KOPT-K1 (cell line): Measurements from ENCODE around the gene FTSJ3.
"Not testable (repeated sequence)": the region's sequence is repeated elsewhere in the genome, so short reads cannot be mapped to it uniquely, and the experiment has no call there.

ENCODE experiments used
- H3K27ac ChIP-seq: fragments of 200-600 bp; sonication (generic); 2 replicates; pipeline ENCODE4 v1.5.1; 2016; ENCODE audit warnings: antibody characterized with exemption, mild to moderate bottlenecking, low read depth, low read length; ENCODE audit not compliant: poor library complexity, severe bottlenecking
- H3K36me3 ChIP-seq: fragments of 200-600 bp; sonication (generic); 2 replicates; pipeline ENCODE4 v1.5.1; 2017; ENCODE audit warnings: antibody characterized with exemption, mild to moderate bottlenecking, low read length, moderate library complexity; ENCODE audit not compliant: insufficient read depth
- H3K9me3 ChIP-seq: fragments of 200-600 bp; sonication (generic); 2 replicates; pipeline ENCODE4 v1.5.1; 2017; ENCODE audit warnings: antibody characterized with exemption, low read length, mild to moderate bottlenecking; ENCODE audit not compliant: insufficient read depth, poor library complexity, severe bottlenecking

Gene FTSJ3, protein sequence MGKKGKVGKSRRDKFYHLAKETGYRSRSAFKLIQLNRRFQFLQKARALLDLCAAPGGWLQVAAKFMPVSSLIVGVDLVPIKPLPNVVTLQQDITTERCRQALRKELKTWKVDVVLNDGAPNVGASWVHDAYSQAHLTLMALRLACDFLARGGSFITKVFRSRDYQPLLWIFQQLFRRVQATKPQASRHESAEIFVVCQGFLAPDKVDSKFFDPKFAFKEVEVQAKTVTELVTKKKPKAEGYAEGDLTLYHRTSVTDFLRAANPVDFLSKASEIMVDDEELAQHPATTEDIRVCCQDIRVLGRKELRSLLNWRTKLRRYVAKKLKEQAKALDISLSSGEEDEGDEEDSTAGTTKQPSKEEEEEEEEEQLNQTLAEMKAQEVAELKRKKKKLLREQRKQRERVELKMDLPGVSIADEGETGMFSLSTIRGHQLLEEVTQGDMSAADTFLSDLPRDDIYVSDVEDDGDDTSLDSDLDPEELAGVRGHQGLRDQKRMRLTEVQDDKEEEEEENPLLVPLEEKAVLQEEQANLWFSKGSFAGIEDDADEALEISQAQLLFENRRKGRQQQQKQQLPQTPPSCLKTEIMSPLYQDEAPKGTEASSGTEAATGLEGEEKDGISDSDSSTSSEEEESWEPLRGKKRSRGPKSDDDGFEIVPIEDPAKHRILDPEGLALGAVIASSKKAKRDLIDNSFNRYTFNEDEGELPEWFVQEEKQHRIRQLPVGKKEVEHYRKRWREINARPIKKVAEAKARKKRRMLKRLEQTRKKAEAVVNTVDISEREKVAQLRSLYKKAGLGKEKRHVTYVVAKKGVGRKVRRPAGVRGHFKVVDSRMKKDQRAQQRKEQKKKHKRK

DNA sequence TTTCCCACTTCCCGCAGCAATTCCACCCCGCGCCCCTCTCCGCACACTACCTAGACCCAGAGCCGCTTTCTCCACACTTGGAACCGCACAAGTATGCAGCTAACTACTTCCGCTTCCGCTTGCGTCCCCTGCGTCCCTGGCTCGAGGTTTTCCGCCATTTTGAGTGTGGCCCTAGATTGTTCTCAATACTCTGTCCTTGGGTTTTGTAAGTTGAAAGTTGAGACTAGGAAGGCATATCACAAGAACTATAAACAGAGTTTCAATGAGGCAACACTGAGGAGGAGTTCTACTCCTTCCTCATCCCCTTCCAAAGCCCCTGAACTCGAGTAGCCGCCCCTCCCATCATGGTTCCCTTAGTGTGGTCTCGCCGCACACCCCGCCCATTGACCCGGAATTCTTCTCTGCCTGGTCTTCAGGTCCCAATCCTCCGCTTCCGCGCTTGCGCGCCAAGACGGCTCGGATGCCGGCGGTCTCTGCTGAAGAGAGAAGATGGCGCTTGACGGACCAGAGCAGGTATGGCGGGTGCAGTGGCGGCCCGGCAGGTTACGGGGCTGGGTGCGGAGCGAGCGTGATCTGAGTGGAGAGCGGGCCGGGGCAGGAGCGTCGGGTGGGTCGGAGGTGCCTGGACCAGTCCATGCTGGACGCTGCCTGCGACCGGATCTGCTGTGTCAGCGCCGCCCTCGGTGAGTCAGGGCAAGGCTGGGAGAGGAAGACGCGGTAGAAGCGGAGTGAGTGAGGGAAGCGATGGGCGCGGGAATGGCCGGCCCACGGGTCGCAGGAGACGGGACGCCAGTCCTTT lies at the start of gene FTSJ3, which contains the start of gene PSMC5:
Gene FTSJ3, minus strand, starts transcription at position 662 of the 799 bp plus-strand sequence. CDS start 761 bp downstream, outside the sequence.
Gene PSMC5, plus strand, starts transcription at position 430 of the 799 bp plus-strand sequence. Its CDS starts 60 bp downstream, at position 490.
- Histone ChIP-seq H3K27ac (peak within 1 kb of the TSS; percentile 91), H3K36me3 (peaks cover 78% of the 10 kb centered on the region), H3K9me3 (no peaks in the 10 kb centered on the region)

DNA sequence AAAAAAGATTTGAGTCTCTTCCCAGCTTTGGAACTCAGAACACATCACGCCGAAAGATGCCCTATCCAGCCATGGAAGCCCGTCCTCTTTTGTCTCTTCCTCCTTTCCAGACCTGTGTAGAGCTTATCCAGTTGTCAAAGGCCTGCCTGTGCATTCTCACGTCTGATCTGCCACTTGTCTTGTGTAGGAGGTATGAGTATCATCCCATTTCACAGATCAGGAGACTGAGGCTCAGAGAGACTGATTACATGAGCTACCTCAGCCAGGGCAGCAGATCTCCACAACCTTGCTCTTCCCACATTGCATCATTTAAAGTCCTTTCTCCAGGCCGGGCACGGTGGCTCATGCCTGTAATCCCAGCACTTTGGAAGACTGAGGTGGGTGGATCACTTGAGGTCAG lies 47.2 kb upstream of the FTSJ3 start:
- H3K27ac ChIP-seq, H3K9me3 ChIP-seq, H3K36me3 ChIP-seq: not testable (repeated sequence)

DNA sequence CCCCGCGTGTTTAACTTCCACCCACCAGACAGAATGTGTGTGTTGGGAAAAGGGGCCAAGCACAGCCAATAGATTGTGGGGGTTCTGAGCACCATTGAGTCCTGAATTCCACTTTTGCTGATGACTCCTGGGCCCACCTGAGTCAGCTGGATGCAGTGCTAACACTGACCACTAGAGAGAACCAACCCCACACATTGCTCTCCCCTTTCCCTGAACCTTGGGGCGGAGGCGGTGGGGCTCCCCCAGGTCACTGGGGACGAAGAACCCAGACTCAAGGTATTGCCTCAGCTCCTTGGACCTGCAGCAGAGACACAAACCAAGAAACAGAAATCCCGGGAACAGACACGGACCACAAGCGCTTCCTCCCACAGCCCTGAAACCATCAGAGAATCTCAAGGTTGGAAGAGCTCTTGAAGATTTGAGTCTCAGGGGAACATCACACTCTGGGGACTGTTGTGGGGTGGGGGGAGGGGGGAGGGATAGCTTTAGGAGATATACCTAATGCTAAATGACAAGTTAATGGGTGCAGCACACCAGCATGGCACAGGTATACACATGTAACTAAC lies 46.7 kb upstream of the FTSJ3 start:
- not testable (repeated sequence) for H3K36me3 ChIP-seq, H3K9me3 ChIP-seq, H3K27ac ChIP-seq

DNA sequence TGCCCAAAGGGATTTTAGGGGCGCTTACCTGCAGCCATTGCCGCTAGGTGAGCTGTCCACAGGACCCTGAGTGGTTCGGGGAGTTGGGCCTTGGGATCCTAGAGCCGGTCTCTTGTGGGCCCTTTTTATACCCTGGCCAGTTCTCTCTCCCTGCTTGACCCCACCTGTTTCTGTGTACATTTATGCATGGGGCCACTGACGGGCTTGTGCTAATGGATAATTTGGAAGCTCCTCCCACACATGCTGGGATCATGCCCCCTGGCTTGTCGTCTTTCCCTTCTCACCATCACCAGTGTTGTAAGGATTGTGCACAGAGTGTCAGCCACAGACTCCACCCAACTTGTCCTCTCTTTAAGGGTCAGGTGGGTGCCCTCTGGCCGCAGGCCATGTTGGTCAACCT lies 46.1 kb upstream of the FTSJ3 start, which contains the start of gene CSH2:
Gene CSH2, minus strand, starts transcription at position 101 of the 400 bp plus-strand sequence. Its CDS starts 63 bp downstream, at position 38.
- H3K36me3 ChIP-seq, H3K27ac ChIP-seq, H3K9me3 ChIP-seq: not testable (repeated sequence)

DNA sequence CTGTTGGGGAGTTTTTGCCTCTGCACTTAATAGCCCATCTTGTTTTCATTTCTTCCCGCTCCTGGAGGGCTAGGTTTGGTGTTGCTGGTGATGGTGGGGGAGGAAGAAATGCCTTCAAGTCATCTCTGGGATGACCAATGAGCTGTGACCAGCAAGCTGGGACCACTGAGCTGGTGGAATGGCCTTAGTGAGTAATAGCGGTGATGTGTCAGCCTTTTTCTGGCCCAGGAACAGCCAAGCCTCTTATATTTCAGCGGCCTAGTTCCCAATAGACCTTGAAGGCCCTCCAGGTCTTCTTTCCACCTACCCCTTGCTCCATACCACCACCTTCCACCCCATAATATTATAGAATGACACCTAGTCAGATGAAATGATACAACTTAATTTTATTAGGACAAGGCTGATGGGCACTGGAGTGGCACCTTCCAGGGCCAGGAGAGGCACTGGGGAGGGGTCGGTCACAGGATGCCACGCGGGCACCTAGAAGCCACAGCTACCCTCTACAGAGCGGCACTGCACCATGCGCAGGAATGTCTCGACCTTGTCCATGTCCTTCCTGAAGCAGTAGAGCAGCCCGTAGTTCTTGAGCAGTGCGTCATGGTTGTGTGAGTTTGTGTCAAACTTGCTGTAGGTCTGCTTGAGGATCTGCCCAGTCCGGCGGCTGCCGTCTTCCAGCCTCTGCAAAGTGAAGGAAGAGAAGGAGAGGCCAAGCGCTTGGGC lies 44.3 kb upstream of the FTSJ3 start:
- H3K9me3 ChIP-seq: not testable (repeated sequence)

DNA sequence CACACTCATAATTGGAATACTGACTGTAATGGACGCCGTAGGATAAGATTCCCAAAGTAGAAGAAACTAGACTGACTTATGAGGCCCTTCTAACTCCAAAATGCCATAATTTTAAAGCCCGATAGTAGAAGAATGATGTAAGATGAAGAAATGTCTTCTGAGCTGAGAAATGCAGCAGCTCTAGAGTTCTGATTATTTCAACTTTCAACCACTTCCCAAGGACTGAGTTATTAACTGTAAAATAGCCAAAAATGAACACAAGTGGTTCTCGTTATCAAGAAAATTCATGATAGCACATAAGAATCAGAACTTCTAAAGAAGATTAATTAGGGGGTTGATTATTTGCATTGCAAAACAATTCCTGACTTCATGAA lies 42.8 kb upstream of the FTSJ3 start:
- not testable (repeated sequence) for H3K36me3 ChIP-seq, H3K27ac ChIP-seq, H3K9me3 ChIP-seq

More for the DNA sequence above, 44.3 kb upstream of the FTSJ3 start:
- H3K36me3 ChIP-seq, H3K27ac ChIP-seq: not testable (repeated sequence)

DNA sequence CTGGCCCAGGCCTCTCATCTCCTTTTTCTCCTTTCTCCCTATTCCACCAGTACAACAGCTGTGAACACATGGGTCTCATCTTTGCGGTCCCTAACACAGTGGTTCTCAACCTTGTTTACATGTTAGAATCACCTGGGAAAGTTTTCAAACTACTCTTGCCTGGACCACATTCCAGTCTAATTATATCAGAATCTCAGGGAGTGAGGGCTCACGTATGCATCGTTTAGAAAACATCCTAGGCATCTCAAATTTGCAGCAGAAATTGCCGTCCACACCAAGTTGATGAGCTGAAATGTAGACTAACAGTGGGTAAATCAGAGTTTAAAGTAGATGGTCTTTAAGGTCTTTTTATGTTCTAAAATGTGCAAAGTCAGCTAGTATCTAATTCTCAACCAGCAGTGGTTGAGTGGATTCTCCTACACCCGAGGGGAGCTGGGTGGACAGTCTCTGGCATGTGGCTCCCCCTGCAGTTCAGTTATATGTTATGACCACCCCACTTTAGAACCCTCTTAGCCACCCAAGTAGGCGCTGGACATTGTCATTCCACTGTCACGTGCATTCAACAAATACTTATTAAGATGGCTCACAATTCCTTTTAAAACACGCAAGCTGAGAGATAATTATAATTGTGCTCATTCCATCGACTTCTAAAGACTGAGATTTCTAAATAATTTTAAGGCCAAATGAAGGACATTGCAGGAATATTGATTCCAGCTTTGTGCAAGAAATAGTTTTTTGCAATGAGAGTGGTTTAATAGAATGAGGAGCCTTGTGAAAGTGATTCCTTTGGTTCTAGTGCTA lies 42.2 kb upstream of the FTSJ3 start:
- H3K36me3 ChIP-seq, H3K27ac ChIP-seq, H3K9me3 ChIP-seq: not testable (repeated sequence)

DNA sequence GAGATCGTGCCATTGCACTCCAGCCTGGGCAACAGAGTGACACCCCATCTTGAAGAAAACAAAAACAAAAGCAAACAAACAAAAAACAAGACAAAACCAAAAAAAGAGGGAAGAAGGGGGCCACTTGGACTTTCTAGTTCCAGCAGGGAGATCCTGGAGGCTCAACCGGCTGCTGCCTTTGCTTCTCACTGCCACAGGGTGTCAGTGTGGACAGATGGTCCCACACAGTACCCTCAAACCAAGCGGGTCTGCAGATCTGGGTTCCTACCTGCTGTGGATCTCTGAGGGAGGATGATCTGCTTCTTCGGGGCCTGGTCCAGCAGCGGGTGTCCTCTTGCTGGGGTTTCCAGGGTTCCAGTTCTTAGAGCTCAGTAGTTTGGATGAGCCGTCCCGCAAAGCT lies 39.2 kb upstream of the FTSJ3 start:
- not testable (repeated sequence) for H3K36me3 ChIP-seq, H3K27ac ChIP-seq

DNA sequence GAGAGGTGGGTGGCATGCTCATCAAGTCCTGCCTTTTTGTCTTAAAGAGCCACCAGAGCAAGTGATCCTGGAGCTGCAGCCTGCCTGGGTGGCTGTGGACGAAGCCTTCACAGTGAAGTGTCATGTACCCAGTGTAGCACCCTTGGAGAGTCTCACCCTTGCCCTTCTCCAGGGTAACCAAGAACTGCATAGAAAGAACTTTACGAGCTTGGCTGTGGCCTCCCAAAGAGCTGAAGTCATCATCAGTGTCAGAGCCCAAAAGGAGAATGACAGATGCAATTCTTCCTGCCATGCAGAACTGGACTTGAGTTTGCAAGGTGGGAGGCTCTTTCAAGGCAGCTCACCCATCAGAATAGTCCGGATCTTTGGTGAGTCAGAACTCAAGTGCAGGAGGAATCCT lies 31.8 kb upstream of the FTSJ3 start:
- no peaks in the 10 kb centered on the region for H3K9me3 ChIP-seq
- no peak overlapping the region for H3K27ac ChIP-seq
- H3K36me3 ChIP-seq: no peaks in the 10 kb centered on the region

More for the DNA sequence above, 39.2 kb upstream of the FTSJ3 start:
- H3K9me3 ChIP-seq: not testable (repeated sequence)

DNA sequence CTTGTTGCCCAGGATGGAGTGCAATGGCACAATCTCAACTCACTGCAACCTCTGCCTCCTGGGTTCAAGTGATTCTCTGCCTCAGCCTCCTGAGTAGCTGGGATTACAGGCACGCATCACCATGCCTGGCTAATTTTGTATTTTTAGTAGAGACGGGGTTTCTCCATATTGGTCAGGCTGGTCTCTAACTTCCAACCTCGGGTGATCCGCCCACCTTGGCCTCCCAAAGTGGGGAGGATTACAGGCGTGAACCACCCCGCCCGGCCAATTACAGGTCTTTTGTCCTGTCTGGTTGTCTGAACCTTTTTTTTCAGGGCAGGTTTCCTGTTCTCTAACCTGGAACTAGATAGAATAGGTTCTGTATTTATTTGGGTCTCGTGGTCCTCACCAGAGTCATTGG lies 29.0 kb upstream of the FTSJ3 start:
- H3K9me3 ChIP-seq, H3K27ac ChIP-seq, H3K36me3 ChIP-seq: not testable (repeated sequence)

DNA sequence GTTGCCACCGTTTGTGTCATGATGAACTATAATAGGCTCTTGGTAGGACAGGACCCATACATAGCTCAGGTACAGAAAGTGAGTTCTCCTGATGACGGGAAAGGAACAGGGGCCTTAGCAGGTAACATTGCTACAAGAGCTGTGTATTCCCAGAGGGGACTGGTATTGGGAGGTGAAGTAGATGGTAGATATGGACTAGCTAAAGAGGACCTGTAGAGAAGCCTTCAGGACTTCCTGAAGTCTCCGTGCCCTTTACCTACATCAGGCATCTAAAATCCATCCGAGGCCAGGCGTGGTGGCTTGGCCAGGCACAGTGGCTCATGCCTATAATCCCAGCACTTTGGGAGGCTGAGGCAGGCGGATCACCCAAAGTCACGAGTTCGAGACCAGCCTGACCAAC lies 27.7 kb upstream of the FTSJ3 start:
- H3K9me3 ChIP-seq: no peaks in the 10 kb centered on the region
- no peaks in the 10 kb centered on the region for H3K36me3 ChIP-seq
- no peak overlapping the region for H3K27ac ChIP-seq

DNA sequence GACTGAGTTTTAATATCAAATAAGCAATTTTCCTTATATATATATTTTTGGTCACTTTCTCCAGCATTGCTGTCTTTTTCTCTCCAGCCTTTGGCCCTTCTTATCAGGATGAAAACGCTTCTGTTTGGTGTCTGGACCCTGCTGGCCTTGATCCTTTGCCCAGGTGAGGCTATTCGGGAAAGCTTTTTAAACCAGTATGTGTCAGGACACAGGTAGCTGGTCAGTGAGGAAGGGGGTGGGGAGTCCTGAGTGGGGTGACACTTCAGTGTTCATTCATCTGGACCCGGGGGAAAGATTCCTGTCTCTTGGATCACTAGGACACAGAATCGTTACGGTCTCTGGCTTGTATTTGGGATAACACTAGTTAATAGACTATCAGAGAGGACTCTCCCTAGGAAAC lies 27.2 kb upstream of the FTSJ3 start:
- Histone ChIP-seq H3K9me3 (no peaks in the 10 kb centered on the region), H3K36me3 (no peaks in the 10 kb centered on the region), H3K27ac (no peak overlapping the region)

DNA sequence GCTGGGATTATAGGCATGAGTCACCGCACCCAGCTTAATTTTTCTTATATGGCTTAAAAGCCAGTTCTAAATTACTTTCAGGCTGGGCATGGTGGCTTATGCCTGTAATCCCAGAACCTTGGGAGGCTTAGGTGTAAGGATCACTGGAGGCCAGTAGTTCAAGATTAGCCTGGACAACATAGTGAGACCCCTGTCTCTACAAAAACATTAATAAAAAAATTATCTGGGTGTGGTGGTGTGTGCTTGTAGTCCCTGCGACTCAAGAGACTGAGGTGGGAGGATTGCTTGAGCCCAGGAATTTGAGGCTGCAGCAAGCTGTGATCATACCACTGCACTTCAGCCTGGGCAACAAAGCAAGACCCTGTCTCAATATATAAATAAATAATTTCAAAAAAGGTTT lies 25.8 kb upstream of the FTSJ3 start:
- Histone ChIP-seq H3K27ac (no peak overlapping the region), H3K9me3 (no peaks in the 10 kb centered on the region), H3K36me3 (no peaks in the 10 kb centered on the region)
